H9 (cell line): ENCODE measurements around the gene CTXN1. TPM values are rescaled to one million over a fixed set of nuclear protein-coding genes. Genes with fewer than 3 reads are reported as not detected.

Experiments used
- DNase-seq: peaks from one replicate; pipeline ENCODE4 v3.0.0-alpha.2; 2017
- H2AFZ ChIP-seq: one replicate; pipeline ENCODE4 v1.6.1; 2013; ENCODE audit warnings: mild to moderate bottlenecking, low read length, control low read depth, moderate library complexity
- H2AK5ac ChIP-seq: 2 replicates; pipeline ENCODE4 v1.6.1; 2013; ENCODE audit warnings: low read length, control low read depth, mixed read lengths; ENCODE audit not compliant: insufficient read length
- H2BK120ac ChIP-seq: one replicate; pipeline ENCODE4 v1.6.1; 2013; ENCODE audit warnings: low read depth, mild to moderate bottlenecking, low read length, control low read depth, inconsistent platforms; ENCODE audit not compliant: poor library complexity, severe bottlenecking
- H2BK12ac ChIP-seq: 2 replicates; pipeline ENCODE4 v1.6.1; 2013; ENCODE audit warnings: low read length, control low read depth, mixed read lengths, low read depth; ENCODE audit not compliant: insufficient read length
- H2BK15ac ChIP-seq: 2 replicates; pipeline ENCODE4 v1.6.1; 2013; ENCODE audit warnings: low read depth, low read length, control low read depth
- H2BK20ac ChIP-seq: one replicate; pipeline ENCODE4 v1.6.1; 2013; ENCODE audit warnings: low read depth, mild to moderate bottlenecking, low read length, control low read depth, inconsistent platforms; ENCODE audit not compliant: poor library complexity, severe bottlenecking
- H2BK5ac ChIP-seq: 2 replicates; pipeline ENCODE4 v1.6.1; 2013; ENCODE audit warnings: low read length, control low read depth, mixed read lengths; ENCODE audit not compliant: insufficient read length
- H3K14ac ChIP-seq: 2 replicates; pipeline ENCODE4 v1.6.1; 2013; ENCODE audit warnings: low read length, control low read depth; ENCODE audit not compliant: insufficient read depth
- H3K18ac ChIP-seq: 2 replicates; pipeline ENCODE4 v1.6.1; 2013; ENCODE audit warnings: low read depth, mild to moderate bottlenecking, mixed read lengths, low read length, control low read depth; ENCODE audit not compliant: insufficient read length
- H3K23ac ChIP-seq: 2 replicates; pipeline ENCODE4 v1.6.1; 2013; ENCODE audit warnings: low read length, control low read depth, mixed read lengths, low read depth; ENCODE audit not compliant: insufficient read length
- H3K23me2 ChIP-seq: 2 replicates; pipeline ENCODE4 v1.6.1; 2013; ENCODE audit warnings: low read depth, mild to moderate bottlenecking, mixed read lengths, low read length, control low read depth; ENCODE audit not compliant: insufficient read length, poor library complexity, severe bottlenecking
- H3K27ac ChIP-seq: 2 replicates; pipeline ENCODE4 v1.5.1; 2013; ENCODE audit warnings: low read length, control low read depth, mixed read lengths, low read depth; ENCODE audit not compliant: insufficient read length
- H3K27me3 ChIP-seq: 2 replicates; pipeline ENCODE4 v1.6.1; 2013; ENCODE audit warnings: low read length, control low read depth, inconsistent platforms; ENCODE audit not compliant: insufficient read depth
- H3K4ac ChIP-seq: 2 replicates; pipeline ENCODE4 v1.6.1; 2013; ENCODE audit warnings: low read depth, mild to moderate bottlenecking, control low read depth, inconsistent platforms, low read length, moderate library complexity
- H3K4me1 ChIP-seq: 2 replicates; pipeline ENCODE4 v1.6.1; 2013; ENCODE audit warnings: low read length, control low read depth, inconsistent platforms; ENCODE audit not compliant: insufficient read depth
- H3K4me2 ChIP-seq: 2 replicates; pipeline ENCODE4 v1.6.1; 2013; ENCODE audit warnings: low read length, control low read depth, mixed read lengths; ENCODE audit not compliant: insufficient read length, insufficient read depth
- H3K56ac ChIP-seq: 2 replicates; pipeline ENCODE4 v1.6.1; 2013; ENCODE audit warnings: low read depth, mild to moderate bottlenecking, mixed read lengths, low read length, control low read depth; ENCODE audit not compliant: insufficient read length
- H3K79me1 ChIP-seq: 2 replicates; pipeline ENCODE4 v1.6.1; 2013; ENCODE audit warnings: low read depth, mild to moderate bottlenecking, moderate library complexity, low read length, control low read depth, inconsistent platforms; ENCODE audit not compliant: insufficient read depth, poor library complexity, severe bottlenecking
- H3K79me2 ChIP-seq: 2 replicates; pipeline ENCODE4 v1.6.1; 2013; ENCODE audit warnings: low read length, control low read depth, inconsistent platforms; ENCODE audit not compliant: insufficient read depth
- H3K9ac ChIP-seq: 2 replicates; pipeline ENCODE4 v1.6.1; 2013; ENCODE audit warnings: low read length, control low read depth, mixed read lengths; ENCODE audit not compliant: insufficient read length; ENCODE audit errors: extremely low read depth
- H3K9me3 ChIP-seq: one replicate; pipeline ENCODE4 v1.6.1; 2013; ENCODE audit warnings: low read depth, low read length, inconsistent platforms; ENCODE audit not compliant: control insufficient read depth
- H3T11ph ChIP-seq: one replicate; pipeline ENCODE4 v1.6.1; 2013; ENCODE audit warnings: mild to moderate bottlenecking, low read length, control low read depth, inconsistent platforms
- H4K20me1 ChIP-seq: one replicate; pipeline ENCODE4 v1.6.1; 2013; ENCODE audit not compliant: control insufficient read depth, insufficient read length, insufficient read depth
- H4K5ac ChIP-seq: 2 replicates; pipeline ENCODE4 v1.6.1; 2013; ENCODE audit warnings: low read depth, mild to moderate bottlenecking, mixed read lengths, low read length, control low read depth; ENCODE audit not compliant: insufficient read length
- H4K8ac ChIP-seq: replicated peaks from 2 replicates; pipeline ENCODE4 v1.6.1; 2013; ENCODE audit warnings: low read length, control low read depth, mixed read lengths, low read depth; ENCODE audit not compliant: insufficient read length
- H4K91ac ChIP-seq: 2 replicates; pipeline ENCODE4 v1.6.1; 2013; ENCODE audit warnings: low read depth, mild to moderate bottlenecking, moderate library complexity, mixed read lengths, low read length, control low read depth; ENCODE audit not compliant: insufficient read length
- H3K27ac Mint-ChIP-seq, 3 experiments: 2 replicates in 2 of 3; 3 replicates in 1 of 3; pipeline ENCODE4 v1.8.0; 2020 to 2021; ENCODE audit warnings: mixed read lengths in 3 of 3, mild to moderate bottlenecking in 1 of 3, moderate library complexity in 1 of 3
- H3K27me3 Mint-ChIP-seq: 2 replicates; pipeline ENCODE4 v1.8.0; 2021; ENCODE audit warnings: low read depth, mild to moderate bottlenecking, moderate library complexity, mixed read lengths
- H3K36me3 Mint-ChIP-seq, 3 experiments: 2 replicates in 2 of 3; 3 replicates in 1 of 3; pipeline ENCODE4 v1.8.0; 2020 to 2021; ENCODE audit warnings: low read depth in 3 of 3, mixed read lengths in 3 of 3; ENCODE audit not compliant: insufficient read depth in 1 of 3
- H3K4me1 Mint-ChIP-seq, 2 experiments: 2 replicates each; pipeline ENCODE4 v1.8.0; 2020; ENCODE audit warnings: mixed read lengths in 2 of 2
- H3K4me3 Mint-ChIP-seq, 2 experiments: 2 replicates in 1 of 2; 3 replicates in 1 of 2; pipeline ENCODE4 v1.8.0; 2020 to 2021; ENCODE audit warnings: mild to moderate bottlenecking in 2 of 2, mixed read lengths in 2 of 2, moderate library complexity in 1 of 2
- H3K9me3 Mint-ChIP-seq, 2 experiments: 2 replicates in 1 of 2; 3 replicates in 1 of 2; pipeline ENCODE4 v1.8.0; 2020; ENCODE audit warnings: mild to moderate bottlenecking in 2 of 2, mixed read lengths in 2 of 2, moderate library complexity in 1 of 2
- WGBS: extraction: QIAGEN DNeasy Blood & Tissue Kit; methylation state at CpG from one replicate; pipeline ENCODE4 v1.1.7; 2013; ENCODE audit warnings: missing lambda C conversion rate, low lambda C conversion rate, mixed read lengths; ENCODE audit not compliant: insufficient read length; ENCODE audit errors: extremely low coverage; 5-methylcytosine and 5-hydroxymethylcytosine counted together
- total RNA-seq: library from RNA; stranded (reverse); gene quantifications from 2 replicates; pipeline ENCODE4 v1.2.1, GENCODE V29; 2021
- TF ChIP-seq, protein P1 (sequence below): fragments of 200-600 bp; sonication (generic); conservative IDR thresholded peaks from 3 replicates; pipeline ENCODE4 v1.8.0; 2021; ENCODE audit warnings: antibody characterized with exemption, mild to moderate bottlenecking

Gene CTXN1
- total RNA-seq, 1 experiment from 2014 or later = 22.7 TPM

DNA sequence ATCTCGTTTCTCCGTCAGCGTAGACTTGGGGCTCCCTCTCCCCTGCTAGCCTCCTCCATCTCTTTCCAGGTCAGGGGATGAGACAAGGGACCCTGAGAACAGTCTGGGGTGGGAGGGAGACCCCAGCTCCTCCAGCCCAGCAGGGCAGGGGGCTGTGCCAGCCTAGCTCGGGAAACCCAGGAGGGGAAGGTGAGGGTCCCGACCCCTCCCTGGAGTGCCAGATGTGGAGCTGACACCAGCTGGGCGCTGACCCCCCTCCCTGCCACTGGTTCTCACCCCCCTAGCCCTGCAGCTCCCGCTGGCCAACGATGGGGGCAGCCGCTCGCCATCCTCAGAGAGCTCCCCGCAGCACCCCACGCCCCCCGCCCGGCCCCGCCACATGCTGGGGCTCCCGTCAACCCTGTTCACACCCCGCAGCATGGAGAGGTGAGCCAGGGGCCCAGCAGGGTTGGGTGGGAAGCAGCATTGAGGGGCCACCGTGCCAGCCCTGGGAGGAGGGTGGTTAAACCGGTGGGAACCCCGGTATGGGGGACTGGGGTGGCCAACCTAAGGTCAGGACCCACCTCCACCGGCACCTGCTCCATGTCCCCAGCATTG, 16.4 kb downstream of the CTXN1 start:
- WGBS = no CpG with 5 or more reads among the region's 21 CpGs
- H3K4ac ChIP-seq = no peak overlapping the region
- no peak for DNase-seq

More for the DNA sequence above, 16.4 kb downstream of the CTXN1 start:
- H3K4me2 ChIP-seq = no peak overlapping the region
- no peaks in the 10 kb centered on the region for H3K9me3 ChIP-seq
- H2BK12ac ChIP-seq = no peak overlapping the region
- no peak overlapping the region for H3K27ac Mint-ChIP-seq
- H2BK20ac ChIP-seq = no peak overlapping the region
- peaks cover 6% of the 10 kb centered on the region; the same call in 1 of the 2 replicates for H3K79me2 ChIP-seq
- H3K56ac ChIP-seq = no peak overlapping the region
- H4K8ac ChIP-seq = no peak overlapping the region
- H4K20me1 ChIP-seq = no peaks in the 10 kb centered on the region
- H4K5ac ChIP-seq = no peak overlapping the region
- H2BK15ac ChIP-seq = no peak overlapping the region
- H2AFZ ChIP-seq = no peak overlapping the region
- TF ChIP-seq, protein P1, sequence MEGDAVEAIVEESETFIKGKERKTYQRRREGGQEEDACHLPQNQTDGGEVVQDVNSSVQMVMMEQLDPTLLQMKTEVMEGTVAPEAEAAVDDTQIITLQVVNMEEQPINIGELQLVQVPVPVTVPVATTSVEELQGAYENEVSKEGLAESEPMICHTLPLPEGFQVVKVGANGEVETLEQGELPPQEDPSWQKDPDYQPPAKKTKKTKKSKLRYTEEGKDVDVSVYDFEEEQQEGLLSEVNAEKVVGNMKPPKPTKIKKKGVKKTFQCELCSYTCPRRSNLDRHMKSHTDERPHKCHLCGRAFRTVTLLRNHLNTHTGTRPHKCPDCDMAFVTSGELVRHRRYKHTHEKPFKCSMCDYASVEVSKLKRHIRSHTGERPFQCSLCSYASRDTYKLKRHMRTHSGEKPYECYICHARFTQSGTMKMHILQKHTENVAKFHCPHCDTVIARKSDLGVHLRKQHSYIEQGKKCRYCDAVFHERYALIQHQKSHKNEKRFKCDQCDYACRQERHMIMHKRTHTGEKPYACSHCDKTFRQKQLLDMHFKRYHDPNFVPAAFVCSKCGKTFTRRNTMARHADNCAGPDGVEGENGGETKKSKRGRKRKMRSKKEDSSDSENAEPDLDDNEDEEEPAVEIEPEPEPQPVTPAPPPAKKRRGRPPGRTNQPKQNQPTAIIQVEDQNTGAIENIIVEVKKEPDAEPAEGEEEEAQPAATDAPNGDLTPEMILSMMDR = no peak
- no peak overlapping the region for H2BK120ac ChIP-seq
- peaks cover 9% of the 10 kb centered on the region for H3K27me3 Mint-ChIP-seq
- peaks cover 20 to 38% (median 36%) of the 10 kb centered on the region in 3 experiments for H3K36me3 Mint-ChIP-seq
- H3K18ac ChIP-seq = no peak overlapping the region
- peaks cover 5% of the 10 kb centered on the region for H3K23me2 ChIP-seq
- no peak overlapping the region for H3T11ph ChIP-seq
- H3K9ac ChIP-seq = no peak overlapping the region
- no peak overlapping the region for H3K14ac ChIP-seq
- H2AK5ac ChIP-seq = no peak overlapping the region
- H3K23ac ChIP-seq = no peak overlapping the region
- no peak overlapping the region for H2BK5ac ChIP-seq
- H3K79me1 ChIP-seq = no peaks in the 10 kb centered on the region
- 0 out of 2 replicates have a peak, but pooled peaks cover 4% of the 10 kb centered on the region for H3K4me1 ChIP-seq
- H3K27me3 ChIP-seq = no peaks in the 10 kb centered on the region
- H3K4me1 Mint-ChIP-seq = peaks cover 9 to 11% of the 10 kb centered on the region in 2 experiments
- no peaks in the 10 kb centered on the region; a peak in 2 of 5 replicates for H3K9me3 Mint-ChIP-seq
- no peak overlapping the region for H4K91ac ChIP-seq
- H3K4me3 Mint-ChIP-seq = no peak overlapping the region
- H3K27ac ChIP-seq = no peak overlapping the region
